ENCODE data around the gene SENP7. TPM values are rescaled to one million over a fixed set of nuclear protein-coding genes. Genes with fewer than 3 reads are reported as not detected.
"Not testable (repeated sequence)": the region's sequence is repeated elsewhere in the genome, so short reads cannot be mapped to it uniquely, and the experiment has no call there.

The SENP7 gene, protein sequence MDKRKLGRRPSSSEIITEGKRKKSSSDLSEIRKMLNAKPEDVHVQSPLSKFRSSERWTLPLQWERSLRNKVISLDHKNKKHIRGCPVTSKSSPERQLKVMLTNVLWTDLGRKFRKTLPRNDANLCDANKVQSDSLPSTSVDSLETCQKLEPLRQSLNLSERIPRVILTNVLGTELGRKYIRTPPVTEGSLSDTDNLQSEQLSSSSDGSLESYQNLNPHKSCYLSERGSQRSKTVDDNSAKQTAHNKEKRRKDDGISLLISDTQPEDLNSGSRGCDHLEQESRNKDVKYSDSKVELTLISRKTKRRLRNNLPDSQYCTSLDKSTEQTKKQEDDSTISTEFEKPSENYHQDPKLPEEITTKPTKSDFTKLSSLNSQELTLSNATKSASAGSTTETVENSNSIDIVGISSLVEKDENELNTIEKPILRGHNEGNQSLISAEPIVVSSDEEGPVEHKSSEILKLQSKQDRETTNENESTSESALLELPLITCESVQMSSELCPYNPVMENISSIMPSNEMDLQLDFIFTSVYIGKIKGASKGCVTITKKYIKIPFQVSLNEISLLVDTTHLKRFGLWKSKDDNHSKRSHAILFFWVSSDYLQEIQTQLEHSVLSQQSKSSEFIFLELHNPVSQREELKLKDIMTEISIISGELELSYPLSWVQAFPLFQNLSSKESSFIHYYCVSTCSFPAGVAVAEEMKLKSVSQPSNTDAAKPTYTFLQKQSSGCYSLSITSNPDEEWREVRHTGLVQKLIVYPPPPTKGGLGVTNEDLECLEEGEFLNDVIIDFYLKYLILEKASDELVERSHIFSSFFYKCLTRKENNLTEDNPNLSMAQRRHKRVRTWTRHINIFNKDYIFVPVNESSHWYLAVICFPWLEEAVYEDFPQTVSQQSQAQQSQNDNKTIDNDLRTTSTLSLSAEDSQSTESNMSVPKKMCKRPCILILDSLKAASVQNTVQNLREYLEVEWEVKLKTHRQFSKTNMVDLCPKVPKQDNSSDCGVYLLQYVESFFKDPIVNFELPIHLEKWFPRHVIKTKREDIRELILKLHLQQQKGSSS
- 10 to 100 TPM in 3 of 4 donors, 1 to 10 TPM in 1; 8.8 to 52.5 (median 15.1) TPM for total RNA-seq

DNA sequence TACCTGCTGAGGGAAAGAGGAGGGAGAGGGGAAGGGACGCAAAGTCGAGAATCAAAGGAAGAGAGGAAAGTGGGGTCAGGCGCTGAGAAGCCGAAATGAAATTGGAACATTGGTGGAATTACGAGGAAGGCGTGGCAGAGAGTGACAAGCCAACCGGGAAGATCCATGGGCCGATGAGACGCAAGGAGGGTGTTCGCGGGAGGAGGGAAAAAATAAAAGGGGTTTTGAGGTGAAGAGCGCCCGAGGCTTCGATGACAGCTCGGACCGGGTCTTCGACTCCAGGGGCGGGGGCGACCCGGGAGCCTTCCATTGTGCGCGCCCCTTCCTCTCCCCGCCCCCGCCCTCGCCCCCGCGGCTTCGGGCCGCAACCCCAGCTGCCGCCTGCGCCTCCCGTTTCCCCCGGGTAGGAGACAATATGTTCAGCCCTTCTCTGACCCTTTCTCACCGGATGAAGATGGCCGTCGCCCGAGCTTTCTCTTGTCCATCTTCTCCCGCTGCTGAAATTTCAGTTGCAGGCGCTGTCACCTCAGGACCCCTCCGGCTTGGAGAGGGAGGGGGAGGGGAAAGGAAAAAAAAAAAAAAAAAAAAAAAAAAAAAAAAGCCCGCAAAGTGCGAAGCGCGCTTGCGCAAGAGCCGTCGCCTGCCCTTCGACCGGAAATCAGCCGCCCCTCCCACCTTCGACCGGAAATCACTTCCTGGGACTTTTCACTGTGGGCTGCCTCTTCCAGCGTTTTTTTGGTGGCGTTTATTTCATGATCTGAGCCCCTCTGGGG is at the start of gene SENP7:
Gene SENP7, minus strand, starts transcription at position 567 of the 773 bp plus-strand sequence. Its CDS starts 82 bp downstream, at position 485.
- ATAC-seq (ENCODE audit: low FRiP score) = peak; percentile 63
- peak; percentile 47 for DNase-seq (ENCODE audit: low spot score)
- TF ChIP-seq, protein P1, sequence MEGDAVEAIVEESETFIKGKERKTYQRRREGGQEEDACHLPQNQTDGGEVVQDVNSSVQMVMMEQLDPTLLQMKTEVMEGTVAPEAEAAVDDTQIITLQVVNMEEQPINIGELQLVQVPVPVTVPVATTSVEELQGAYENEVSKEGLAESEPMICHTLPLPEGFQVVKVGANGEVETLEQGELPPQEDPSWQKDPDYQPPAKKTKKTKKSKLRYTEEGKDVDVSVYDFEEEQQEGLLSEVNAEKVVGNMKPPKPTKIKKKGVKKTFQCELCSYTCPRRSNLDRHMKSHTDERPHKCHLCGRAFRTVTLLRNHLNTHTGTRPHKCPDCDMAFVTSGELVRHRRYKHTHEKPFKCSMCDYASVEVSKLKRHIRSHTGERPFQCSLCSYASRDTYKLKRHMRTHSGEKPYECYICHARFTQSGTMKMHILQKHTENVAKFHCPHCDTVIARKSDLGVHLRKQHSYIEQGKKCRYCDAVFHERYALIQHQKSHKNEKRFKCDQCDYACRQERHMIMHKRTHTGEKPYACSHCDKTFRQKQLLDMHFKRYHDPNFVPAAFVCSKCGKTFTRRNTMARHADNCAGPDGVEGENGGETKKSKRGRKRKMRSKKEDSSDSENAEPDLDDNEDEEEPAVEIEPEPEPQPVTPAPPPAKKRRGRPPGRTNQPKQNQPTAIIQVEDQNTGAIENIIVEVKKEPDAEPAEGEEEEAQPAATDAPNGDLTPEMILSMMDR (IDR thresholded peaks at IDR 0.05) = no peak

DNA sequence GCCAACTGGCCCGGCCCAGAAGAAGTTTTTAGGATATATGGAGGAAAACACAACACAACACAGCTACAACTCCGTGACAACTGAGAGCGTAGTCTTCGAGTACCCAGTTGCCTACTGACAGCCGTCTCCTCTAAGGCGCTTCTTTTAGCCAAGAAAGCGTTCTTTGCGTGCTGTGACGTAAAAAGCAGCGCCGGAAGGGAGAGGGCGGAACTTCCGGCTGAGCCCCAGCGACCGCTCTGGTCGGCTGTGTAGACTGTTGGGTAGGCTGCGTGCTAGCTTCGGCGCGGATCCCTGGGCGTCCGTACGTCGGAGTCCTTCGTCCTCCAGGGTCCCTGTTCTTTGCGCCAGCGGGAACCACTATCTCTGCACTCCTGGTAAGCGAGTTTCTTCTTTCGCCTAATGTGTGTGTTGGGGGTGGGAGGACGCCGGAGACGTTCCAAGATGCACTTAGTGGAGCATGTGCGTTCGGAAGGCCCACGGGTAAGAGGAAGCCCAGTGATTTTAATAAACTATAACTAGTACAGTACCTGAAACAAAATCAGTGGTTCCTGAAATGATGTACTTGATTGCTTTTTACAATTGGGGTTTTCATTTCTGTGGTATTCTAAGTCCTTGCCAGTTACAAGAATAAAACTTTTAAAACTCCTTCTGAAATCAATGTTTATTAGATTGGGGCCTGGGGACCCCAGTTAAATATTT is 48.8 kb upstream of the SENP7 start, which contains the start of gene TRMT10C:
Gene TRMT10C, plus strand, starts transcription at position 239 of the 699 bp plus-strand sequence. CDS start 2,914 bp downstream, outside the sequence.
- TF ChIP-seq, protein P1 (IDR thresholded peaks at IDR 0.05) = no peak
- peak; percentile 73 for DNase-seq (ENCODE audit: low spot score)

DNA sequence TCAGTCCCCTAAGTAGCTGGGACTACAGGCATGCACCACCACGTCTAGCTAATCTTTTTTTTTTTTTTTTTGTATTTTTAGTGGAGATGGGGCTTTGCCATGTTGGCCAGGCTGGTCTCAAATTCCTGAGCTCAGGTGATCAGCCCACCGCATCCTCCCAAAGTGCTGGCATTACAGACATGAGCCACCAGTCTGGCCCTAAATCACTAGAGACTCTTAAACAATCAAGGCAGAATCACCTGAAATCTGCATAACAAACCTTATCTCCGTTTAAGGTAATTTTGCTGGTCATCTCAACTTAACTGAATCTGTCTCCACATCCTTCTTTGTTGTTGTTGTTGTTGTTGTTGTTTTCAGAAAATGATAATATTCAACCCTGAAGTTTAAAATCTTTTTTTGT is 43.1 kb upstream of the SENP7 start:
- TF ChIP-seq, protein P1 (IDR thresholded peaks at IDR 0.05) = no peak
- ATAC-seq (ENCODE audit: low FRiP score) = no peak
- no peak for DNase-seq (ENCODE audit: low spot score)

More for the DNA sequence above, 48.8 kb upstream of the SENP7 start, which contains the start of gene TRMT10C:
- ATAC-seq (ENCODE audit: low FRiP score) = peak; percentile 97

DNA sequence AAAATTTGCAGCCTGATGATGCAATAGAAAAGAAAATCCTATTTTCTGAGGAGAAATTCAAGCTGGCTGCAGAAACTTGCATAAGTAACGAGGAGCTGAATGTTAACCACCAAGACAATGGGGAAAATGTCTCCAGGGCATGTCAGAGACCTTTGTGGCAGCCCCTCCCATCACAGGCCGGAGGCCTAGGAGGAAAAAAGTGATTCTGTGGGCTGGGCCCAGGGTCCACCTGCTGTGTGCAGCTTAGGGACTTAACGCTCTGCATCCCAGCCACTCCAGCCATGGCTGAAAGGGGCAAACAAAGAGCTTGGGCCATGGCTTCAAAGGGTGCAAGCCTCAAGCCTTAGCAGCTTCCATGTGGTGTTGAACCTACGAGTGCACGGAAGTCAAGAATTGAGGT is 40.4 kb upstream of the SENP7 start:
- DNase-seq (ENCODE audit: low spot score); ATAC-seq (ENCODE audit: low FRiP score): not testable (repeated sequence)

DNA sequence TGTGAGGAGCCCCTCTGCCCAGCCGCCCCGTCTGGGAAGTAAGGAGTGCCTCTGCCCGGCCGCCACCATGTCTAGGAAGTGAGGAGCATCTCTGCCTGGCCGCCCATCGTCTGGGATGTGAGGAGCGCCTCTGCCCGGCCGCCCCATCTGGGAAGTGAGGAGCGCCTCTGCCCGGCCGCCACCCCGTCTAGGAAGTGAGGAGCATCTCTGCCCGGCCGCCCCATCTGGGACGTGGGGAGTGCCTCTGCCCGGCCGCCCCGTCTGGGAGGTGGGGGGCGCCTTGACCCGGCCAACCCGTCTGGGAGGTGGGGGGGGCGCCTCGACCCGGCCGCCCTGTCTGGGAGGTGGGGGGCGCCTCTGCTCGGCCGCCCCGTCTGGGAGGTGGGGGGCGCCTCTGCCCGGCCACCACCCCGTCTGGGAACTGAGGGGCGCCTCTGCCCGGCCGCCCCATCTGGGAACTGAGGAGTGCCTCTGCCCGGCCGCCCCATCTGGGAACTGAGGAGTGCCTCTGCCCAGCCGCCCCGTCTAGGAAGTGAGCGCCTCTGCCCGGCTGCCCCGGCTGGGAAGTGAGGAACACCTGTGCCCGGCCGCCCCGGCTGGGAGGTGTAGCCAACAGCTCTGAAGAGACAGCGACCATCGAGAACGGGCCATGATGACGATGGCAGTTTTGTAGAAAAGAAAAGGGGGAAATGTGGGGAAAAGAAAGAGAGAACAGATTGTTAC is 38.5 kb upstream of the SENP7 start:
- ATAC-seq (ENCODE audit: low FRiP score); DNase-seq (ENCODE audit: low spot score): not testable (repeated sequence)

DNA sequence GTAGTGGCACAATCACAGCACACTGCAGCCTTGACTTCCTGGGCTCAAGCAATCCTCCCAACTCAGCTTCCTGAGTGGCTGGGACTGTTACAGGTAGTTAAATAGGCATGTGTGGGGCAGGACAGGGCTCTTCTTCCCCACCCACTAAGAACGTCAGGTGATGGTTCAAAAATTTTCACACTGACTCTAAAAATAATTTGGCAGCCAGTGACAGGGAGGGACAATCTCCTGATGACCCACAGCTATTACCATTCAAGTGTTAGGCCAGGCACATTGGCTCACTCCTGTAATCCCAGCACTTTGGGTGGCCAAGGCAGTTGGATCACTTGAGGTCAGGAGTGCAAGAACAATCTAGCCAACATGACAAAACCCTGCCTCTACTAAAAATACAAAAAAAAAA is 36.5 kb upstream of the SENP7 start:
- TF ChIP-seq, protein P1 (IDR thresholded peaks at IDR 0.05) = no peak
- ATAC-seq (ENCODE audit: low FRiP score) = no peak
- DNase-seq (ENCODE audit: low spot score) = no peak
